Mesenchymal stem cell (in vitro differentiated cells and primary cell): Measurements from ENCODE around the gene MINK1.
A peak's percentile ranks its signal among the peaks of the same experiment; 100 is the strongest.

Source experiments
- DNase-seq: peaks from one replicate; pipeline ENCODE4 v3.0.0-alpha.2; 2013
- H2AFZ ChIP-seq: one replicate; pipeline ENCODE4 v1.6.1; 2013; ENCODE audit warnings: low read depth, mild to moderate bottlenecking, control low read depth, inconsistent platforms, low read length, moderate library complexity
- H2AK5ac ChIP-seq: 2 replicates; pipeline ENCODE4 v1.6.1; 2013; ENCODE audit warnings: low read length, moderate library complexity, mild to moderate bottlenecking, inconsistent platforms; ENCODE audit not compliant: severe bottlenecking
- H2BK120ac ChIP-seq: one replicate; pipeline ENCODE4 v1.6.1; 2013; ENCODE audit warnings: low read depth, mild to moderate bottlenecking, inconsistent platforms, low read length, moderate library complexity
- H2BK12ac ChIP-seq, 2 experiments: one replicate each; pipeline ENCODE4 v1.6.1; 2013; ENCODE audit warnings: inconsistent platforms in 2 of 2, low read length in 2 of 2, mild to moderate bottlenecking in 2 of 2, moderate library complexity in 2 of 2, control low read depth in 1 of 2
- H2BK15ac ChIP-seq: one replicate; pipeline ENCODE4 v1.6.1; 2013; ENCODE audit warnings: mild to moderate bottlenecking, low read depth, inconsistent platforms; ENCODE audit not compliant: poor library complexity, severe bottlenecking
- H2BK5ac ChIP-seq: 2 replicates; pipeline ENCODE4 v1.6.1; 2013; ENCODE audit warnings: low read depth, mild to moderate bottlenecking, low read length, control low read depth, inconsistent platforms; ENCODE audit not compliant: poor library complexity, severe bottlenecking
- H3K14ac ChIP-seq, 2 experiments: one replicate each; pipeline ENCODE4 v1.6.1; 2013; ENCODE audit warnings: inconsistent platforms in 2 of 2, low read length in 2 of 2, control low read depth in 1 of 2, mild to moderate bottlenecking in 1 of 2, moderate library complexity in 1 of 2
- H3K18ac ChIP-seq, 2 experiments: one replicate each; pipeline ENCODE4 v1.6.1; 2013; ENCODE audit warnings: inconsistent platforms in 2 of 2, low read length in 2 of 2, control low read depth in 1 of 2, low read depth in 1 of 2, mild to moderate bottlenecking in 1 of 2
- H3K23ac ChIP-seq, 2 experiments: one replicate each; pipeline ENCODE4 v1.6.1; 2013; ENCODE audit warnings: inconsistent platforms in 2 of 2, low read length in 2 of 2, mild to moderate bottlenecking in 2 of 2, moderate library complexity in 2 of 2, control low read depth in 1 of 2
- H3K27ac ChIP-seq: 2 replicates; pipeline ENCODE4 v1.5.1; 2013; ENCODE audit warnings: mild to moderate bottlenecking, moderate library complexity, low read length, control low read depth, inconsistent platforms; ENCODE audit not compliant: poor library complexity, severe bottlenecking
- H3K27me3 ChIP-seq, 2 experiments: 2 replicates each; pipeline versions ENCODE4 v1.6.1 to v1.7.0; 2013; ENCODE audit warnings: low read length in 2 of 2, mild to moderate bottlenecking in 2 of 2, moderate library complexity in 2 of 2, control low read depth in 1 of 2, inconsistent platforms in 1 of 2; ENCODE audit not compliant: control insufficient read depth in 1 of 2, insufficient read depth in 1 of 2
- H3K36me3 ChIP-seq, 2 experiments: 2 replicates each; pipeline versions ENCODE4 v1.6.1 to v1.7.0; 2013; ENCODE audit warnings: low read length in 2 of 2, control low read depth in 1 of 2, inconsistent platforms in 1 of 2, low read depth in 1 of 2, mild to moderate bottlenecking in 1 of 2; ENCODE audit not compliant: insufficient read depth in 2 of 2, control insufficient read depth in 1 of 2
- H3K4ac ChIP-seq, 2 experiments: one replicate each; pipeline ENCODE4 v1.6.1; 2013; ENCODE audit warnings: inconsistent platforms in 2 of 2, low read length in 2 of 2, mild to moderate bottlenecking in 2 of 2, moderate library complexity in 2 of 2, control low read depth in 1 of 2, low read depth in 1 of 2
- H3K4me1 ChIP-seq: 2 replicates; pipeline ENCODE4 v1.6.1; 2013; ENCODE audit warnings: low read depth, low read length, control low read depth; ENCODE audit not compliant: control insufficient read depth, insufficient read depth
- H3K4me2 ChIP-seq: 2 replicates; pipeline ENCODE4 v1.6.1; 2013; ENCODE audit warnings: low read length, mild to moderate bottlenecking, inconsistent platforms; ENCODE audit not compliant: poor library complexity, severe bottlenecking
- H3K4me3 ChIP-seq, 2 experiments: 2 replicates each; pipeline versions ENCODE4 v1.5.1 to v1.7.0; 2013; ENCODE audit warnings: low read length in 2 of 2, mild to moderate bottlenecking in 2 of 2, control low read depth in 1 of 2, low read depth in 1 of 2; ENCODE audit not compliant: insufficient read depth in 1 of 2
- H3K79me1 ChIP-seq: replicated peaks from 2 replicates; pipeline ENCODE4 v1.6.1; 2013; ENCODE audit warnings: mild to moderate bottlenecking, control low read depth, low read length, inconsistent platforms; ENCODE audit not compliant: poor library complexity, severe bottlenecking
- H3K9ac ChIP-seq: 2 replicates; pipeline ENCODE4 v1.7.0; 2013; ENCODE audit warnings: mild to moderate bottlenecking, low read length, moderate library complexity
- H3K9me3 ChIP-seq: 2 replicates; pipeline ENCODE4 v1.7.0; 2013; ENCODE audit warnings: mild to moderate bottlenecking, low read length; ENCODE audit not compliant: control insufficient read depth
- H4K8ac ChIP-seq: one replicate; pipeline ENCODE4 v1.6.1; 2013; ENCODE audit warnings: inconsistent platforms, mild to moderate bottlenecking, low read length, moderate library complexity
- H4K91ac ChIP-seq: one replicate; pipeline ENCODE4 v1.6.1; 2013; ENCODE audit warnings: mild to moderate bottlenecking, low read length, inconsistent platforms
- WGBS: methylation state at CpG from one replicate; pipeline ENCODE4 v1.1.7; 2013; ENCODE audit warnings: mixed read lengths; 5-methylcytosine and 5-hydroxymethylcytosine counted together

The MINK1 gene

GRCh38 chr17:4849011-4849536 is 15.9 kb downstream of the MINK1 start:
- no peak overlapping the region for H4K8ac ChIP-seq
- H3K23ac ChIP-seq, result no peak overlapping the region
- DNase-seq, result no peak
- H3K27ac ChIP-seq, result no peak overlapping the region
- H3K4ac ChIP-seq, result no peak overlapping the region
- no peaks in the 10 kb centered on the region for H3K9me3 ChIP-seq
- H3K36me3 ChIP-seq, result peaks cover 0 to 6% of the 10 kb centered on the region in 2 experiments
- H3K4me1 ChIP-seq, result peaks cover 29% of the 10 kb centered on the region
- no peak overlapping the region for H2AK5ac ChIP-seq
- no peak overlapping the region for H3K4me2 ChIP-seq
- 85% methylated on average over 5 of the region's 5 CpGs for WGBS
- H3K14ac ChIP-seq, result no peak overlapping the region
- H2BK12ac ChIP-seq, result no peak overlapping the region
- no peak overlapping the region for H2BK5ac ChIP-seq
- H3K79me1 ChIP-seq, result peaks cover 41% of the 10 kb centered on the region
- no peaks in the 10 kb centered on the region for H3K27me3 ChIP-seq
- H2BK120ac ChIP-seq, result no peak overlapping the region
- no peak overlapping the region for H2BK15ac ChIP-seq
- no peak overlapping the region for H2AFZ ChIP-seq
- H3K18ac ChIP-seq, result no peak overlapping the region
- no peak overlapping the region for H4K91ac ChIP-seq
- H3K9ac ChIP-seq, result peak overlapping the region; percentile 33
- no peak overlapping the region for H3K4me3 ChIP-seq

DNA sequence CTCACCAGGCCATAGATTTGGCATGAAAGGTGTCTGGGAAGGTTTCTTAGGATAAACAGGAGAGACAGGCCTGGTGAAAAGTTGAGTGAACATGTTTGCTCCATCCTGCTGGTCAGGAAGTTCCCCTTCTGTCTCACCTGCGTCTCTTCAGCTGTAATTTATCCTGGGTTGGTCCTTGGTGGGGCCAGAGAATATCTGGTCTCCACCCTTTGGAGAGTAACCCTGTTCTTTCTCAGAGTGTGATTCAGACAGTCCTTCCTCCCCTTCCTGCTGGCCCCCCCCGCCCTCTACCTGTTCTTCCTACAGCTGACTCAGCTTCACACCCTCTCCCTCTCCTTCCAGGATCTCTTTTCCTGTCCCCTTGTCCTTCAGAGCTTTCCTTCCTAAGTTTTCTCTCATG is 17.1 kb downstream of the MINK1 start:
- Histone ChIP-seq H3K4me1 (peaks cover 33% of the 10 kb centered on the region), H4K91ac (no peak overlapping the region), H3K4me2 (no peak overlapping the region), H3K14ac (no peak overlapping the region), H3K18ac (no peak overlapping the region), H2BK5ac (no peak overlapping the region), H3K4me3 (no peak overlapping the region), H3K27me3 (no peaks in the 10 kb centered on the region), H2BK120ac (no peak overlapping the region), H3K9me3 (no peaks in the 10 kb centered on the region), H3K23ac (no peak overlapping the region), H2AK5ac (no peak overlapping the region), H3K9ac (no peak overlapping the region), H3K27ac (no peak overlapping the region), H3K79me1 (peaks cover 39% of the 10 kb centered on the region), H3K4ac (no peak overlapping the region), H4K8ac (no peak overlapping the region), H2BK12ac (no peak overlapping the region), H3K36me3 (peaks cover 3 to 6% of the 10 kb centered on the region in 2 experiments), H2BK15ac (no peak overlapping the region), H2AFZ (no peak overlapping the region)
- DNase-seq, result no peak
- WGBS, result 87% methylated on average over 2 of the region's 2 CpGs

- Histone ChIP-seq H3K18ac (no peak overlapping the region), H3K4me3 (no peak overlapping the region), H3K27me3 (no peaks in the 10 kb centered on the region), H3K23ac (no peak overlapping the region), H3K27ac (no peak overlapping the region), H4K91ac (no peak overlapping the region), H4K8ac (no peak overlapping the region), H2AFZ (no peak overlapping the region), H3K4me2 (no peak overlapping the region), H2BK15ac (no peak overlapping the region), H3K14ac (no peak overlapping the region), H2BK120ac (no peak overlapping the region), H3K9ac (no peak overlapping the region), H3K79me1 (peaks cover 34% of the 10 kb centered on the region), H3K4ac (no peak overlapping the region), H3K4me1 (peaks cover 33% of the 10 kb centered on the region), H2AK5ac (peak overlapping the region; percentile 71), H2BK5ac (no peak overlapping the region), H2BK12ac (no peak overlapping the region), H3K36me3 (peaks cover 3 to 6% of the 10 kb centered on the region in 2 experiments), H3K9me3 (no peaks in the 10 kb centered on the region)
- 91% methylated on average over 3 of the region's 3 CpGs for WGBS
- no peak for DNase-seq
Measured at GRCh38 chr17:4851084-4851483, 17.9 kb downstream of the MINK1 start.

DNA sequence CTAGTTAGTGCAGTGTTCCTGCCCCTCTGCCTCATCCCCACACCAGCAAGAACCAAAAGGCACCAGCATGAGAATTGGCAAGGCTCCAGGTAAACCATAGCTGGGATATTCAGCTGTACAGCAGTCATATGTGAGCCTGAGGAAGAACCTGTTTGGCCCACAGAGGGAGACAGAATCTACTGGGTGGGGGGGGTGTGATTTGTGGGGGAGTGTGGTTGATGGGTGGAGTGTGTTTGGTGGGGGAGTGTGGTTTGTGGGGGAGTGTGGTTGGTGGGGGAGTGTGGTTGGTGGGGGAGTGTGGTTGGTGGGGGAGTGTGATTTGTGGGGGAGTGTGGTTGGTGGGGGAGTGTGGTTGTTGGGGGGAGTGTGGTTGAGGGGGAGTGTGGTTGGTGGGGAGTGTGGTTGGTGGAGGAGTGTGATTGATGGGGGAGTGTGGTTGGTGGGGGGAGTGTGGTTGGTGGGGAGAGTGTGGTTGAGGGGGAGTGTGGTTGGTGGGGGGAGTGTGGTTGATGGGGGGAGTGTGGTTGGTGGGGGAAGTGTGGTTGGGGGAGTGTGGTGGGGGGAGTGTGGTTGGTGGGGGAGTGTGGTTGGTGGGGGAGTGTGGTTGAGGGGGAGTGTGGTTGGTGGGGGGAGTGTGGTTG is 19.5 kb downstream of the MINK1 start:
- Histone ChIP-seq H3K14ac (no peak overlapping the region), H2AK5ac (no peak overlapping the region), H3K79me1 (peaks cover 36% of the 10 kb centered on the region), H4K91ac (no peak overlapping the region), H3K4me2 (no peak overlapping the region), H3K18ac (no peak overlapping the region), H2BK120ac (no peak overlapping the region), H3K9ac (no peak overlapping the region), H2BK5ac (no peak overlapping the region), H2AFZ (no peak overlapping the region), H3K4me1 (peaks cover 37% of the 10 kb centered on the region), H4K8ac (no peak overlapping the region), H2BK12ac (no peak overlapping the region), H3K27ac (peak overlapping the region; percentile 41), H3K23ac (no peak overlapping the region), H2BK15ac (no peak overlapping the region), H3K36me3 (peaks cover 7 to 10% of the 10 kb centered on the region in 2 experiments), H3K27me3 (no peaks in the 10 kb centered on the region), H3K9me3 (no peaks in the 10 kb centered on the region), H3K4ac (no peak overlapping the region), H3K4me3 (no peak overlapping the region)
- peak; percentile 34 for DNase-seq
